ENCODE results near the gene TYMS.

GRCh38 chr18:677951-678381 lies 20.5 kb downstream of the TYMS start:
- TF ChIP-seq PPARA (CRISPR knock-in tag; IDR thresholded peaks at IDR 0.05; ENCODE audit: borderline replicate concordance) (no peak), ZC3H10 (CRISPR knock-in tag; IDR thresholded peaks at IDR 0.05) (no peak)
